Femur (tissue), 1 donor: ENCODE measurements around the gene TTLL5.

ENCODE experiments used
- DNase-seq: peaks from one replicate; pipeline ENCODE4 v3.0.0-alpha.2; 2017

The TTLL5 gene

GRCh38 chr14:75976826-75977581, 316.0 kb downstream of the TTLL5 start:
- DNase-seq: no peak

GRCh38 chr14:75977582-75977943, 316.5 kb downstream of the TTLL5 start:
- no peak for DNase-seq

- DNase-seq: no peak
These were observed 317.2 kb downstream of the TTLL5 start for GRCh38 chr14:75978249-75978731.

- DNase-seq: peak; percentile 62
These were observed 318.1 kb downstream of the TTLL5 start for GRCh38 chr14:75979071-75979571.

GRCh38 chr14:75979648-75980565, 318.9 kb downstream of the TTLL5 start:
- DNase-seq: peak; percentile 66

- peak; percentile 60 for DNase-seq
These were observed 319.8 kb downstream of the TTLL5 start for GRCh38 chr14:75980856-75981255.

- peak; percentile 96 for DNase-seq
These were observed 320.6 kb downstream of the TTLL5 start, which contains the start of gene TGFB3 for GRCh38 chr14:75981426-75982265. Gene TGFB3 (minus strand): TSS chr14:75981995. CDS start chr14:75980893, 1,102 bp downstream.

- DNase-seq: peak; percentile 93
These were observed 321.4 kb downstream of the TTLL5 start for GRCh38 chr14:75982266-75983018.

- DNase-seq: no peak
These were observed 321.9 kb downstream of the TTLL5 start for GRCh38 chr14:75983019-75983358.

GRCh38 chr14:75984674-75985073, 323.6 kb downstream of the TTLL5 start:
- DNase-seq: no peak

GRCh38 chr14:75985618-75986438, 324.8 kb downstream of the TTLL5 start, which contains the start of gene IFT43:
Gene IFT43 (plus strand): TSS chr14:75985763. CDS start chr14:75985787, 24 bp downstream.
- peak; percentile 96 for DNase-seq

GRCh38 chr14:75986439-75986765, 325.4 kb downstream of the TTLL5 start:
- DNase-seq: no peak

GRCh38 chr14:75987201-75987970, 326.3 kb downstream of the TTLL5 start:
- DNase-seq: no peak

- DNase-seq: peak; percentile 59
These were observed 328.1 kb downstream of the TTLL5 start for GRCh38 chr14:75989134-75989533.

- DNase-seq: no peak
These were observed 329.3 kb downstream of the TTLL5 start for GRCh38 chr14:75990297-75990696.

- DNase-seq: no peak
These were observed 330.7 kb downstream of the TTLL5 start for GRCh38 chr14:75991753-75992152.

GRCh38 chr14:75993567-75994041, 332.6 kb downstream of the TTLL5 start:
- no peak for DNase-seq

- peak; percentile 76 for DNase-seq
These were observed 334.5 kb downstream of the TTLL5 start for GRCh38 chr14:75995372-75996041.

- no peak for DNase-seq
These were observed 335.4 kb downstream of the TTLL5 start for GRCh38 chr14:75996488-75996887.
